Kidney (tissue), 14 donors: Measurements from ENCODE around the gene ARHGEF7. TPM values are rescaled to one million over a fixed set of nuclear protein-coding genes. Genes with fewer than 3 reads are reported as not detected.

Source experiments
- DNase-seq, 5 donors: peaks; one replicate each; pipeline ENCODE4 v3.0.0-alpha.2; 2013 to 2020
- FAIRE-seq: peaks from 2 replicates; lab custom pipeline; 2012; peaks lifted over from hg19 to GRCh38; lab: Jason Lieb, UNC
- H3K27ac ChIP-seq, 2 donors: one replicate each; pipeline ENCODE4 v1.7.0; 2013; ENCODE audit warnings: low read depth in 2 of 2, low read length in 2 of 2, inconsistent platforms in 1 of 2
- H3K27me3 ChIP-seq: one replicate; pipeline ENCODE4 v1.7.1; 2013; ENCODE audit warnings: low read length, inconsistent platforms; ENCODE audit not compliant: control insufficient read depth, insufficient read depth
- H3K36me3 ChIP-seq, 3 donors: one replicate each; pipeline versions ENCODE4 v1.7.0 to v1.7.1; 2013; ENCODE audit warnings: low read length in 3 of 3, control low read depth in 1 of 3, inconsistent platforms in 1 of 3; ENCODE audit not compliant: insufficient read depth in 3 of 3, control insufficient read depth in 2 of 3
- H3K4me1 ChIP-seq, 3 donors: one replicate each; pipeline versions ENCODE4 v1.7.0 to v1.7.1; 2013; ENCODE audit warnings: low read length in 3 of 3, inconsistent platforms in 1 of 3, low read depth in 1 of 3; ENCODE audit not compliant: control insufficient read depth in 2 of 3, insufficient read depth in 2 of 3
- H3K4me3 ChIP-seq, 3 donors: one replicate each; pipeline versions ENCODE4 v1.7.0 to v1.8.1; 2013; ENCODE audit warnings: low read length in 3 of 3, control low read depth in 1 of 3, inconsistent platforms in 1 of 3
- H3K9ac ChIP-seq, 3 donors: one replicate each; pipeline versions ENCODE4 v1.7.0 to v1.7.1; 2013; ENCODE audit warnings: low read length in 3 of 3, control low read depth in 1 of 3, inconsistent platforms in 1 of 3
- H3K9me3 ChIP-seq, 3 donors: one replicate each; pipeline versions ENCODE4 v1.7.0 to v1.7.1; 2013; ENCODE audit warnings: low read length in 3 of 3, control low read depth in 1 of 3, inconsistent platforms in 1 of 3; ENCODE audit not compliant: control insufficient read depth in 2 of 3, insufficient read depth in 1 of 3
- CTCF ChIP-seq: IDR thresholded peaks from 3 replicates; pipeline ENCODE4 v1.5.1; 2012; ENCODE audit warnings: mild to moderate bottlenecking, moderate library complexity, borderline replicate concordance; ENCODE audit not compliant: insufficient read depth; ENCODE audit errors: extremely low read depth
- intact Hi-C: fragments of 100-400 bp; cut with DNase I; formaldehyde crosslinking; loops from one replicate; pipeline ENCODE4 v1.11.1; 2022
- polyA plus RNA-seq: library from polyadenylated mRNA; stranded (reverse); fragments of 350-450 nt; fragmentation: Illumina TruSeq; extraction: RNeasy Lipid Tissue Mini Kit (QIAGEN cat#74804); gene quantifications from one replicate; pipeline ENCODE4 v1.2.3, GENCODE V29; 2014; ENCODE audit warnings: low read depth, low replicate concordance; ENCODE audit not compliant: insufficient read depth
- total RNA-seq: library from RNA; stranded (reverse); fragmentation: NEBNext Ultra II Directional; extraction: Animal tissue kit (Norgen Biotek cat#: 25700); gene quantifications from one replicate; pipeline ENCODE4 v1.2.1, GENCODE V29; 2021
- donor health status: control.
- donor health status: control.
- donor health status: control.
- donor health status: control.
- donor health status: control.
- donor health status: DM: yes; HTN: yes; CAD: no.
- donor health status: Normal renal cell carcinoma (clear cell type).

The ARHGEF7 gene
- total and polyA plus RNA-seq, 2 donors from 2014 or later, result 17.9 to 56.4 TPM

- no peak for TF ChIP-seq CTCF
- peaks cover 6 to 42% (median 27%) of the 10 kb centered on the region in 3 donors for H3K36me3 ChIP-seq
- FAIRE-seq, result no peak
Observed at GRCh38 chr13:111298214-111298975, 183.3 kb downstream of the ARHGEF7 start.

GRCh38 chr13:111302045-111302726 is 187.1 kb downstream of the ARHGEF7 start:
- FAIRE-seq, result no peak
- intact Hi-C loops, result no loop called here
- TF ChIP-seq CTCF, result no peak
- H3K27ac ChIP-seq, result no peak overlapping the region
- no peaks in the 10 kb centered on the region for H3K27me3 ChIP-seq
- H3K4me1 ChIP-seq, result no peaks in the 10 kb centered on the region
- DNase-seq, result peak in 1 of 5 donors; percentile 26
- no peaks in the 10 kb centered on the region for H3K9me3 ChIP-seq
- H3K4me3 ChIP-seq, result no peak overlapping the region
- H3K36me3 ChIP-seq, result peaks cover 11 to 62% (median 55%) of the 10 kb centered on the region in 3 donors
- no peak overlapping the region for H3K9ac ChIP-seq

More at GRCh38 chr13:111298214-111298975, 183.3 kb downstream of the ARHGEF7 start:
- Histone ChIP-seq H3K27ac (no peak overlapping the region), H3K9me3 (no peaks in the 10 kb centered on the region), H3K4me1 (no peaks in the 10 kb centered on the region), H3K4me3 (no peak overlapping the region), H3K27me3 (no peaks in the 10 kb centered on the region), H3K9ac (no peak overlapping the region)
- peak in 1 of 5 donors; percentile 66 for DNase-seq
- intact Hi-C loops, result no loop called here

GRCh38 chr13:111303559-111303958 is 188.4 kb downstream of the ARHGEF7 start:
- Histone ChIP-seq H3K9ac (no peak overlapping the region), H3K4me3 (no peak overlapping the region), H3K4me1 (no peaks in the 10 kb centered on the region), H3K36me3 (peaks cover 15 to 61% (median 47%) of the 10 kb centered on the region in 3 donors), H3K27ac (no peak overlapping the region), H3K9me3 (no peaks in the 10 kb centered on the region), H3K27me3 (no peaks in the 10 kb centered on the region)
- intact Hi-C loops, result no loop called here
- DNase-seq (no peak), FAIRE-seq (no peak)
- TF ChIP-seq CTCF, result no peak
